Breast epithelium (tissue), 3 donors: ENCODE data around the gene FOXI1.

Experiments used
- POLR2A ChIP-seq: fragments of 450-650 bp; IDR thresholded peaks from one replicate; pipeline ENCODE4 v1.6.1; 2016; ENCODE audit warnings: antibody characterized with exemption, mild to moderate bottlenecking, moderate library complexity
- TF ChIP-seq, protein P1 (sequence below), 3 donors: fragments of 450-650 bp; IDR thresholded peaks; one replicate each; pipeline ENCODE4 v1.5.1; 2016 to 2017; ENCODE audit warnings: antibody characterized with exemption in 3 of 3, mild to moderate bottlenecking in 3 of 3, moderate library complexity in 3 of 3

DNA sequence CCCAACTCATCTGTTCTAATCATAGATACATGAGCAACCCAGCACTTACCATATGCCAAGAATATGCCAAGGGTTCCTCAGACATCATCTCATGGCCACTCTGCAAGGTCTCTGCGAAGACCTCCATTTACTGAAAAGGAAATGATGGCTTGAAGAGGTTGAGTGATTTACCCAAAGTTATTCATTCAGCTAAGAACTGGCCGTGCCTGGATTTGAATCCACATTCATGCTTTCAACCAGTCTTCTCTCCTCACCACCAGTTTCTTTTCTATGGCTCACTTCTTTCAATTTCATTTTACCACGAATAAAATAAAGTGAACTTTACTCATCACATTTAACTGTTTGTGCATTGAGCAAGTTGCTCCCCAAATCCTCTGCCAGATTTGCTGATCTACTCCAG, 27.2 kb upstream of the FOXI1 start:
- TF ChIP-seq, protein P1, sequence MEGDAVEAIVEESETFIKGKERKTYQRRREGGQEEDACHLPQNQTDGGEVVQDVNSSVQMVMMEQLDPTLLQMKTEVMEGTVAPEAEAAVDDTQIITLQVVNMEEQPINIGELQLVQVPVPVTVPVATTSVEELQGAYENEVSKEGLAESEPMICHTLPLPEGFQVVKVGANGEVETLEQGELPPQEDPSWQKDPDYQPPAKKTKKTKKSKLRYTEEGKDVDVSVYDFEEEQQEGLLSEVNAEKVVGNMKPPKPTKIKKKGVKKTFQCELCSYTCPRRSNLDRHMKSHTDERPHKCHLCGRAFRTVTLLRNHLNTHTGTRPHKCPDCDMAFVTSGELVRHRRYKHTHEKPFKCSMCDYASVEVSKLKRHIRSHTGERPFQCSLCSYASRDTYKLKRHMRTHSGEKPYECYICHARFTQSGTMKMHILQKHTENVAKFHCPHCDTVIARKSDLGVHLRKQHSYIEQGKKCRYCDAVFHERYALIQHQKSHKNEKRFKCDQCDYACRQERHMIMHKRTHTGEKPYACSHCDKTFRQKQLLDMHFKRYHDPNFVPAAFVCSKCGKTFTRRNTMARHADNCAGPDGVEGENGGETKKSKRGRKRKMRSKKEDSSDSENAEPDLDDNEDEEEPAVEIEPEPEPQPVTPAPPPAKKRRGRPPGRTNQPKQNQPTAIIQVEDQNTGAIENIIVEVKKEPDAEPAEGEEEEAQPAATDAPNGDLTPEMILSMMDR (IDR thresholded peaks at IDR 0.05) = no peak
- no peak for TF ChIP-seq POLR2A
